CD4-positive, alpha-beta T cell treated with Interleukin-4 for 1 hour (primary cell): ENCODE results near the gene UNC45B.
"Not testable (repeated sequence)": the region's sequence is repeated elsewhere in the genome, so short reads cannot be mapped to it uniquely, and the experiment has no call there.

Source experiments
- DNase-seq, 2 donors: peaks; one replicate each; pipeline ENCODE4 v3.0.0-alpha.2; 2020 to 2022

Gene UNC45B

DNA sequence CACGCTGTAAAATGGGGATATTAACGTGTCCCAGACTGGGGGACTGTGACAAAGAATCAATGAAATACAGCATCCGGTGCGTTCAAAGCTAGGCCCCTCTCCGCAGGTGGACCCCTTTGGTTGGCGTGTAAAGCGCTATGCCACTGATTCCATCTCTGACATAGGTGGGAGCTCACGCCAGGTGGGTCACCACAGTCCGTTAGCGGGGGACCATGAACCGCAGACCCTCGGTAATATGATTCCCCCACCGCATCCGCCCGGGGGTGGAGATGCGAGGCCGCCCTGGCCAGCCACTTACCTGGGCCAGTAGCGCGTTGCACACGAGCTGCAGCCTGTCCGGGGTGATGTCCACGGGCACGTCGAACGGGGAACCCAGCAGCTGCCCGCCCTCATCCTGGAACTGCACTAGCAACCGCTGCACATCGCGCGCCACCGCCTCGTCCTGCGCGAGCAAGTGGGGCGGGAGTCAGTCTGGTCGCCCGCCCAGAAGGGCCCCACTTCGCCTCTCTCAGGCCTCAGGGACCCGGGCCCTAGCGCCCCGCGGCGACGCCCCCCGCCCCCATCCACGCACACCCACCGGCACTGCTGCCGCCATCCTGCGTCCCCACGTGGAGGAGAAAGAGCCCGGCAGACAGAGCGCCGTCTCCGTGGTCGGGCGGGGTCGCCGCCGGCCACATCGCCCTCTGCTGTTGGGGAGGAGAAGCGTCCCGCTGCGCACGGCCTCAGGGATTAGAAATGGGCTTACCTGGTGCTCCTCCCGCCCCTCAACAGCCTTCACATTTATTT, 5.7 kb upstream of the UNC45B start, which contains the start of gene NLE1:
TSS of gene NLE1 (minus strand) at position 623 of the 786 bp plus-strand sequence. CDS start at position 595, 28 bp downstream.
- peak; percentile 87 to 90 for DNase-seq

GRCh38 chr17:35142467-35142796, 5.2 kb upstream of the UNC45B start:
- DNase-seq, result no peak

GRCh38 chr17:35144840-35145239, 2.8 kb upstream of the UNC45B start:
- no peak for DNase-seq

GRCh38 chr17:35146214-35146833, 1.3 kb upstream of the UNC45B start:
- DNase-seq, result no peak

- DNase-seq, result no peak
Observed at GRCh38 chr17:35148144-35148543, 527 bp downstream of the UNC45B start.

GRCh38 chr17:35149941-35150340, 2.3 kb downstream of the UNC45B start:
- no peak for DNase-seq

GRCh38 chr17:35151080-35151479, 3.5 kb downstream of the UNC45B start:
- not testable (repeated sequence) for DNase-seq

- DNase-seq, result no peak
Observed at GRCh38 chr17:35152421-35153140, 5.0 kb downstream of the UNC45B start.

DNA sequence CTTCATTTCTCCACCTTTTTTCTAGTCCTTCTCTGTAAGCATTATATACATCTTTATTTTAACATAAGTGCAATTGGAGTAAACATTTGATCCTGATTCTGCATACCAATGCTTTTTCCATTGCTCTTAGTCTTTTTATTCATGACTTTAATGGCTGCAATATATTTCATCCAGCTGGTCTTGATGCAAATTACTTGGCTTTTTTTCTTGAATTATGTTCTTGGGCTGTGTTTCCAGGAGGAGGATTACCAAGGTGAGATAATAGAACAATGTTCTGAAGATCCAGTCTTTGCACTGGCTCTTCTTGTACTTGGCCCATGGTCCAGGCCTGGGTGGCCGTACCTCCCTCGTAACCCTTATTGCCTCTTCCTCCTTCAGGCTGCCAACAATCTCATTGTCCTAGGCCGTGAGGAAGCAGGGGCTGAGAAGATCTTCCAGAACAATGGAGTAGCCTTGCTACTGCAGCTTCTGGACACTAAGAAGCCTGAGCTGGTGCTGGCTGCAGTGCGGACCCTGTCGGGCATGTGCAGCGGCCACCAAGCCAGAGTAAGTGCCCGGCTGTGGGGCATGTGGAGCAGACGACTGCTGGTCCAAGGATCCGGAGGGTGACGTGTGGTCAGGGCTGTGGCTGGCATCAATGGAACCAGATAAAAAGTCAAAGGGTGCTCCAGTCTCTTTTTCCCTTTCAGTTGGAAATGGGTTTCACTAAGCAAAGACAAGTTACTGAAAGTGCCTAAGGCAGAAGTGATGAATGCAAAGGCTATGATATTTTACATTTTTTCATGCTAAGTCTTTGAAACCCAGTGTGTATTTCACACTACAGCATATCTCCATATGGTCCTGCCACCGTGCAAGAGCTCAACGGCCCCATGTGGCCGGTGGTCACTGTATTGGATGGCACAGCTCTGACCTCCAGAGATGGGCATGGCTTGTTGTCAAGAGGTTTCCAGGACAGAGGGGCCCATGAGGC, 6.9 kb downstream of the UNC45B start:
- DNase-seq, result no peak

DNA sequence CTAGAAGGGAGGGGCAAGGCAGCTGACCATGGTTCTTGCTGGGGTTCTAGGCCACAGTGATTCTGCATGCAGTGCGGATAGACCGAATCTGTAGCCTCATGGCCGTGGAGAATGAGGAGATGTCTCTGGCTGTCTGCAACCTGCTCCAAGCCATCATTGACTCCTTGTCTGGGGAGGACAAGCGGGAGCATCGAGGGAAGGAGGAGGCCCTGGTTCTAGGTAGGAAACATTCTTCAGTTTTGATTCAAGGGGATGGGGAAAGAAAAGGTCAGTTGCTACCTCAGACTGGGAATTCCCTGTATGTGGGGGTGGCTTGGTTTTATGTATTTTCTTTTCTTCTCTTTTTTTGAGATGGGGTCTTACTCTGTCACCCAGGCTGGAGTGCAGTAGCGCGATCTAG, 7.6 kb downstream of the UNC45B start:
- no peak for DNase-seq

GRCh38 chr17:35159940-35160339, 12.3 kb downstream of the UNC45B start:
- no peak for DNase-seq

GRCh38 chr17:35160354-35161201, 13.0 kb downstream of the UNC45B start:
- peak in 1 of 2 donors; percentile 49 for DNase-seq

DNA sequence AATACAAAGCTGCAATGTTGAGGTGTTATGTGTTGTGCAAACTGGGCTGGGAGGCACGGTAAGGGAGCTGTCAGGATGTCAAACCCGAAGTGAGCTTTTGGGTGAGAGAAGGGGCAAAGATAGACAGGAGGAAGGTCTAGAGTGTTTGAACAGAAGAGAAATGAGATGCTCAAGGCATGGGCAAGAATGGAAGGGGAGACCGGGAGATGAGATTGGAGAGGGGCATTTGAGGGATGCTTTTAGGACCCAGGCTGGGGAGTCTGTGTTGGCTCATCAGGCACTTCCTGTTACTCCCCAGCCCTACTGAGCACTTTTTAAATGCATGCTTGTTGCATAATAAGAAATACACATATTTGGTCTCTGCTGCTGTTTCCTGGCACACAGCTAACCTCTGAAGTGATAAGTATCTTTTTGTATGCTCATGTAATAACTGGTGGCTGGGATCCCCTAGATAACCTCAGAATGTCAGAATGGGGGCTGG, 13.7 kb downstream of the UNC45B start:
- peak; percentile 19 to 62 for DNase-seq

- no peak for DNase-seq
Observed at GRCh38 chr17:35162755-35163154, 15.1 kb downstream of the UNC45B start.

DNA sequence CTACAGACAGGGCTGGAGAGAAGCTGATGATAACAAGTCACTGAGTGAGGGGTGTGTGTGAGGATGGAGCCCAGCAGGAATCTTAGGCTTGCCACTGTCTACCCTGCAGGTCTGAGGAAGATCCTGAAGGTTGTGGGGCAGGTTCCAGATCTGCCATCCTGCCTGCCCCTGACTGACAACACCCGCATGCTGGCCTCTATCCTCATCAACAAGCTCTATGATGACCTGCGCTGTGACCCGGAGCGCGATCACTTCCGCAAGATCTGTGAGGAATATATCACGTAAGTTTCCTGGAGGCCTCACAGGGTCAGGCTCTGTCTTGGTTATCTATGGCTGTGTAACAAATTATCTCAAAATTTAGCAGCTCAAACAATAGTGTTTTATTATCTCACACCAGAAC, 16.3 kb downstream of the UNC45B start:
- DNase-seq, result no peak

- no peak for DNase-seq
Observed at GRCh38 chr17:35164716-35165115, 17.1 kb downstream of the UNC45B start.

DNA sequence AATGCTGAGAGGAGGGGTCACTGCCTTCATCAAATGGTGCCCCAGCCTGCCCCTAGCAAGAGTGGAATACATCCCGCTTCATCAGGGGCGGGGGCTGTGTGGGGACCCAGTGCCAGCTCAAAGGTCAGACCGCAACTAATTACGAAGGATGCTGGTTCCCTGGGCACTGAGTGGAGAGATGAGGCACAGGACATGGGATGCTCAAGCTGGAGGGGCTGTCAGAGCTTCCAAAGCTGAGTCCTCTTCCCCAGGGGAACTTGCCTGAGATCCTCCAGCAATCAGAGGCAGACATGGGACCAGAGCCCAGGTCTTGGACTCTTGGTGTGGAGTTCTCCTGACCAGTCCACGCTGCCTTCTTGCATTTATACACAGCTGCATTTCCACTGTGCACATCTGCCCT, 18.9 kb downstream of the UNC45B start:
- no peak for DNase-seq

- DNase-seq, result no peak
Observed at GRCh38 chr17:35167046-35167445, 19.4 kb downstream of the UNC45B start.

- no peak for DNase-seq
Observed at GRCh38 chr17:35167666-35168065, 20.0 kb downstream of the UNC45B start.

DNA sequence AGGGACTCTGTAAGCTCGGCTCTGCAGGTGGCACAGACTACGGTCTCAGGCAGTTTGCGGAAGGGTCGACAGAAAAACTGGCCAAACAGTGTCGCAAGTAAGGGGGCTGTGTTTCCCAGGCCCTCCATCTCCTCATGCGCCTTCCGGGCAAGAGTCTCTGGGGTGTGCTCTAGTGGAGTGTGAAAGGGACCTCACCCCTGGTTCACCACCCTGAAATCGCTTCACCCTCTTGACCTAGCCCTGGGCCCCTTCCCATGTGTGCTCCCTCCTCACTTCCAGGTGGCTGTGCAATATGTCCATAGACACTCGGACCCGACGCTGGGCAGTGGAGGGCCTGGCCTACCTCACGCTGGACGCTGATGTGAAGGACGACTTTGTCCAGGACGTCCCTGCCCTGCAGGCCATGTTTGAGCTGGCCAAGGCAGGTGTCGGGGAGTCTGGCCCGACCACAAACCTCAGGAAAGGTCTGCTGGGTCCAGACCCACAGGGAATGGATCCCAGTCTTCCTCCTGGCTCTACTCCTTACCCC, 22.3 kb downstream of the UNC45B start:
- DNase-seq, result no peak
